GM23248 (cell line): ENCODE results near the gene MARS1.

ENCODE experiments used
- EZH2 ChIP-seq: fragments of 200-600 bp; sonication (generic); IDR thresholded peaks from 2 replicates; pipeline ENCODE4 v1.6.1; 2018; ENCODE audit warnings: antibody characterized with exemption, mild to moderate bottlenecking; ENCODE audit not compliant: insufficient read depth, poor library complexity, severe bottlenecking
- EZH2phosphoT487 ChIP-seq: fragments of 200-600 bp; sonication (generic); IDR thresholded peaks from 2 replicates; pipeline ENCODE4 v1.6.1; 2018; ENCODE audit warnings: antibody characterized with exemption, moderate library complexity, mild to moderate bottlenecking, low read depth; ENCODE audit not compliant: insufficient read depth

DNA sequence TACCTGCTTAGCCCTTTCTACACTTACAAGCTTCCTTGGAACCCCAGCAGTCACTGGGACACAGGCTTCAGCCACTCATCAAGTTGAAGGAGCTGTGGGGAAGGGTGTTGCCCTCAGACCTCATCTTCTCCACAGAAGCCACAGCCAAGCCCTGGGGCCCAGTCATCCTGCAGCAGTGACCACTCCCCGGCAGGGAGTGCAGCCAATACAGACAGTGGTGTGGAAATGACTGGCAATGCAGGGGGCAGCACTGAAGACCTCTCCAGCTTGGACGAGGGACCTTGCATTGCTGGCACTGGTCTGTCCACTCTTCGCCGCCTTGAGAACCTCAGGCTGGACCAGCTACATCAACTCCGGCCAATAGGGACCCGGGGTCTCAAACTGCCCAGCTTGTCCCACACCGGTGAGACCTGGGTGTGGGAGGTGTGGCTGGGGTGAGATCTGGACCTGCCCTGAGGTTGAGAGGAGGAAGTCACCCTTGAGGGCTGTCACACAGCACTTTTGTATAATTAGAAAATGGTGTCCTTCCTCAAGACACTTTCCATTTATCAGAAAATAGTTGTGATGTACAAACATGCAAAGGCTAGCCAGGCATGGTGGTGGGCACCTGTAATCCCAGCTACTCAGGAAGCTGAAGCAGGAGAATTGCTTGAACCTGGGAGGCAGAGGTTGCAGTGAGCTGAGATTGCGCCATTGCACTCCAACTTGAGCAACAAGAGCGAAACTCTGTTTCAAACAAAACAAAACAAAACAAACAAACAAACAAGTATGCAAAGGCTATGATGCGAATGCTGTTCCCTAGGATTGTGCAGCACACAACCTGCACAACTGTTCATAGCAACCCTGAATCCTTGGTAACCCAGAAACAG, 18.3 kb upstream of the MARS1 start:
- TF ChIP-seq EZH2 (no peak), EZH2phosphoT487 (no peak)
